ENCODE data around the gene ENTPD5. TPM values are rescaled to one million over a fixed set of nuclear protein-coding genes. Genes with fewer than 3 reads are reported as not detected.
"Not testable (repeated sequence)": the region's sequence is repeated elsewhere in the genome, so short reads cannot be mapped to it uniquely, and the experiment has no call there.

ENTPD5 gene
- total RNA-seq, 1 experiment from 2014 or later, result 9.3 TPM

GRCh38 chr14:74015176-74015575 lies 3.9 kb downstream of the ENTPD5 start:
- Histone ChIP-seq H3K36me3 (ENCODE audit: control insufficient read depth, insufficient read depth, low read length) (no peaks in the 10 kb centered on the region; the same call in 1 of the 2 replicates), H3K4me3 (ENCODE audit: low read depth, low read length) (no peak overlapping the region), H3K27me3 (replicated peaks; ENCODE audit: control insufficient read depth, insufficient read depth, low read length) (no peaks in the 10 kb centered on the region), H3K4me1 (peaks cover 11% of the 10 kb centered on the region), H3K9me3 (no peaks in the 10 kb centered on the region)
- no peak for TF ChIP-seq CTCF (IDR thresholded peaks at IDR 0.05; ENCODE audit: insufficient read depth in 1 of 2, low read depth in 1 of 2, low read length in 1 of 2, severe bottlenecking in 1 of 2, unreplicated experiment in 1 of 2)
- H3K4me3 Mint-ChIP-seq (ENCODE audit: unreplicated experiment), result no peak overlapping the region
- ChIA-PET POLR2A (interaction anchor here (0.7 kb wide), 1 partner anchor 69 kb away, joined by 4 read pairs; the partner anchor contains the start of gene ALDH6A1), CTCF (no interaction called here)
- no peaks in the 10 kb centered on the region for H3K9me3 Mint-ChIP-seq (ENCODE audit: unreplicated experiment)
- no TSS peak for BruUV-seq (replicated peaks)
- peaks cover 6% of the 10 kb centered on the region for H3K4me1 Mint-ChIP-seq (ENCODE audit: low read depth, unreplicated experiment)
- DNase-seq, result no peak
- intact Hi-C loops (cut with micrococcal nuclease; ENCODE audit: unreplicated experiment), result loop anchor here (2.0 to 5.0 kb wide), 2 partner anchors 38 to 64 kb away; partner anchors contain the start of genes COQ6 and FAM161B
- H3K27ac Mint-ChIP-seq (ENCODE audit: unreplicated experiment), result no peak overlapping the region
- no peaks in the 10 kb centered on the region for H3K27me3 Mint-ChIP-seq (ENCODE audit: insufficient read depth, unreplicated experiment)
- H3K36me3 Mint-ChIP-seq (ENCODE audit: insufficient read depth, unreplicated experiment), result peaks cover 6% of the 10 kb centered on the region

GRCh38 chr14:74014299-74014698 lies 4.8 kb downstream of the ENTPD5 start:
- H3K4me1 Mint-ChIP-seq (ENCODE audit: low read depth, unreplicated experiment), result peaks cover 6% of the 10 kb centered on the region
- H3K9me3 Mint-ChIP-seq (ENCODE audit: unreplicated experiment), result no peaks in the 10 kb centered on the region
- no peaks in the 10 kb centered on the region; the same call in 1 of the 2 replicates for H3K36me3 ChIP-seq (ENCODE audit: control insufficient read depth, insufficient read depth, low read length)
- intact Hi-C loops (cut with micrococcal nuclease; ENCODE audit: unreplicated experiment), result loop anchor here (2.0 kb wide), 1 partner anchor 63 kb away; the partner anchor contains the start of genes COQ6 and FAM161B
- H3K4me3 Mint-ChIP-seq (ENCODE audit: unreplicated experiment), result no peak overlapping the region
- H3K27me3 Mint-ChIP-seq (ENCODE audit: insufficient read depth, unreplicated experiment), result no peaks in the 10 kb centered on the region
- H3K27me3 ChIP-seq (replicated peaks; ENCODE audit: control insufficient read depth, insufficient read depth, low read length), result no peaks in the 10 kb centered on the region
- CTCF ChIA-PET, result interaction anchor here (0.6 kb wide), 1 partner anchor 168 kb away, joined by 3 read pairs; no protein-coding TSS in a partner anchor
- no peak overlapping the region for H3K27ac Mint-ChIP-seq (ENCODE audit: unreplicated experiment)
- no peak overlapping the region for H3K4me3 ChIP-seq (ENCODE audit: low read depth, low read length)
- H3K36me3 Mint-ChIP-seq (ENCODE audit: insufficient read depth, unreplicated experiment), result peaks cover 6% of the 10 kb centered on the region
- no peak for TF ChIP-seq CTCF (IDR thresholded peaks at IDR 0.05; ENCODE audit: insufficient read depth in 1 of 2, low read depth in 1 of 2, low read length in 1 of 2, severe bottlenecking in 1 of 2, unreplicated experiment in 1 of 2)
- no peaks in the 10 kb centered on the region for H3K9me3 ChIP-seq
- BruUV-seq (replicated peaks), result no TSS peak
- POLR2A ChIA-PET, result interaction anchor here (0.7 kb wide), 1 partner anchor 70 kb away, joined by 4 read pairs; the partner anchor contains the start of gene ALDH6A1
- H3K4me1 ChIP-seq, result peaks cover 11% of the 10 kb centered on the region
- DNase-seq, result peak; percentile 51 to 58

- H3K9me3 Mint-ChIP-seq (ENCODE audit: unreplicated experiment), result no peaks in the 10 kb centered on the region
- peaks cover 6% of the 10 kb centered on the region for H3K36me3 Mint-ChIP-seq (ENCODE audit: insufficient read depth, unreplicated experiment)
- CTCF ChIA-PET, result no interaction called here
- no peaks in the 10 kb centered on the region for H3K27me3 ChIP-seq (replicated peaks; ENCODE audit: control insufficient read depth, insufficient read depth, low read length)
- no peak overlapping the region for H3K27ac Mint-ChIP-seq (ENCODE audit: unreplicated experiment)
- intact Hi-C loops (cut with micrococcal nuclease; ENCODE audit: unreplicated experiment), result no loop called here
- no peaks in the 10 kb centered on the region; the same call in 1 of the 2 replicates for H3K36me3 ChIP-seq (ENCODE audit: control insufficient read depth, insufficient read depth, low read length)
- no peak overlapping the region for H3K4me3 Mint-ChIP-seq (ENCODE audit: unreplicated experiment)
- no peak for TF ChIP-seq CTCF (IDR thresholded peaks at IDR 0.05; ENCODE audit: insufficient read depth in 1 of 2, low read depth in 1 of 2, low read length in 1 of 2, severe bottlenecking in 1 of 2, unreplicated experiment in 1 of 2)
- POLR2A ChIA-PET, result no interaction called here
- no peaks in the 10 kb centered on the region for H3K9me3 ChIP-seq
- no TSS peak for BruUV-seq (replicated peaks)
- H3K4me1 ChIP-seq, result peaks cover 3% of the 10 kb centered on the region
- DNase-seq, result no peak
- H3K4me1 Mint-ChIP-seq (ENCODE audit: low read depth, unreplicated experiment), result peaks cover 6% of the 10 kb centered on the region
- H3K27me3 Mint-ChIP-seq (ENCODE audit: insufficient read depth, unreplicated experiment), result no peaks in the 10 kb centered on the region
- H3K4me3 ChIP-seq (ENCODE audit: low read depth, low read length), result no peak overlapping the region
Observed at GRCh38 chr14:74008843-74009499, 10.1 kb downstream of the ENTPD5 start.

- H3K36me3 ChIP-seq (ENCODE audit: control insufficient read depth, insufficient read depth, low read length); H3K4me1 Mint-ChIP-seq (ENCODE audit: low read depth, unreplicated experiment); H3K27me3 Mint-ChIP-seq (ENCODE audit: insufficient read depth, unreplicated experiment); H3K9me3 ChIP-seq; H3K27me3 ChIP-seq (replicated peaks; ENCODE audit: control insufficient read depth, insufficient read depth, low read length); DNase-seq; CTCF ChIA-PET; H3K4me1 ChIP-seq; H3K4me3 ChIP-seq (ENCODE audit: low read depth, low read length); H3K4me3 Mint-ChIP-seq (ENCODE audit: unreplicated experiment); H3K9me3 Mint-ChIP-seq (ENCODE audit: unreplicated experiment); H3K36me3 Mint-ChIP-seq (ENCODE audit: insufficient read depth, unreplicated experiment); POLR2A ChIA-PET; intact Hi-C loops (cut with micrococcal nuclease; ENCODE audit: unreplicated experiment); H3K27ac Mint-ChIP-seq (ENCODE audit: unreplicated experiment); BruUV-seq (replicated peaks): not testable (repeated sequence)
Observed at GRCh38 chr14:74005664-74006063, 13.4 kb downstream of the ENTPD5 start.

Data from Caco-2 (cell line).